GM19239 (cell line): ENCODE results near the gene PLCG2.

ENCODE experiments used
- DNase-seq: peaks from one replicate; pipeline ENCODE4 v3.0.0; 2011; ENCODE audit warnings: low spot score; ENCODE audit not compliant: insufficient read length
- FAIRE-seq: peaks from 2 replicates; lab custom pipeline; 2011; peaks lifted over from hg19 to GRCh38; lab: Jason Lieb, UNC

Gene PLCG2

DNA sequence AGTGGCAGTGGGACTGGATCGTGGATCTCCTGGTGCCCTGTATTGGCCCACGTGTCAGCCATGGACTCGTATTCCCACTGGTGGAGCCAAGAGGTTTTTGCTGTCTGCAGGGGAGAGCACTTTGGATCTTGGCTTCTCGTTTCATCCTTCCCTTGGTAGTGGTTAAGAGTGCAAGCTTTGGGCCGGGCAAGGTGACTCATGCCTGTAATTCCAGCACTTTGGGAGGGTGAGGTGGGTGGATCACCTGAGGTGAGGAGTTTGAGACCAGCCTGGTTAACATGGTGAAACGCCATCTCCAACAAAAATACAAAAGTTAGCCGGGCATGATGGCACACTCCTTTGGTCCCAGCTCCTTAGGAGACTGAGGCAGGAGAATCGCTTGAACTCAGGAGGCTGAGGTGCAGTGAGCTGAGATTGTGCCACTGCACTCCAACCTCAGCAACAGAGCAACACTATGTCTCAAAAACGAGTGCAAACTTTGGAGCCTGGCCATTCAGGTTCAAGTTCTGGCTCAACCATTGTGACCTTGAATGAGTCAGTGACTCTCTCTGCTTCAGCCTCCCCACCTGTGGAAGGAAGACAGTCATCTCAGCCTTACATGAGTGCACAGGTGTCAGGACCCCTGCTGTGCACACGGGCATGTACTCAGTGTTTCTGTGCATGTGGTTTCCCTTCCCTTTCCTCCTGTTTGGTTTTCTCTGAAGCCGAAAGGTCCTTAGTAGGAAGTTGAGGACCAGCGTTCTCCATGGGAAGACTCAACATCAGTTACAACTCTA, 57.4 kb downstream of the PLCG2 start:
- peak; percentile 99 for FAIRE-seq
- DNase-seq: no peak

DNA sequence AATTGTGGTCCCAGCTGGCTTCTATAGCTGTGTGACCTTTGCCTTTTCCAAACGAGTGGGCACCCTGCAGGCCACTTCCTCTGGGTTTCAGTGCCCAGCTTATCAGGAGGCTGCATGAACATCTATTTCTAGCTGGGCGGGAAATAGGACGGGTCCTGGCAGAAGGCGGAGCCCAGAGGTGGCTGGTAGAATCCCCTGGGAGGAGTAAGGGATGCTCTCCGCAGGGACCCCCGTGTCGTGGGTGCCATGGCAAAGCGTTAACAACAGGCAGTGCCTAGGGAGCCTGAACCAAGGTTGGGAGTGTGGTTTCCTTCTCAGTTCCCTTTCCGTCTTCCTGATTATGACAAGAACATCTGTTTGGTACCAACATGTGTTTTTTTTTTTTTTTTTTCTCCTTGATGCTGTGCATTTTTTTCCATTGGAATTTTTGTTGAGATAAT, 58.2 kb downstream of the PLCG2 start:
- FAIRE-seq (no peak), DNase-seq (no peak)

DNA sequence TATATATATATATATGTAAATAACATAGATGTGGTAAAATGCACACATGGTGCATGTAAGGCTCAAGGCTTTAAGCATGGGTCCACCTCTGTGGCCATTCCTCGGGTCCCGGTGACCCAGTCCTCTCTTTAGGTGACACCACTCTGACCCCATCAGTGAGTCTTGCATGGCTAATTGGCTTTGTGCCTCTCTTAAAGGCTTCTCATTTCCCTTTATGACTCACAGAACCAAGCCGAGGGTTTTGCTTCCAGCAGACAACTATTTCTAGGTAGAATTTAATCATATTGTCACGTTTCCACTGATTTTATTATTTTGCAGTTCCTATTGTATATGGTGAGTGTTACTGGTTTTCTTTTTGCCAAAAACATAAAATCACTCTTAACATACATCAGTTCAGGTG, 59.7 kb downstream of the PLCG2 start:
- DNase-seq (no peak), FAIRE-seq (peak; percentile 91)

DNA sequence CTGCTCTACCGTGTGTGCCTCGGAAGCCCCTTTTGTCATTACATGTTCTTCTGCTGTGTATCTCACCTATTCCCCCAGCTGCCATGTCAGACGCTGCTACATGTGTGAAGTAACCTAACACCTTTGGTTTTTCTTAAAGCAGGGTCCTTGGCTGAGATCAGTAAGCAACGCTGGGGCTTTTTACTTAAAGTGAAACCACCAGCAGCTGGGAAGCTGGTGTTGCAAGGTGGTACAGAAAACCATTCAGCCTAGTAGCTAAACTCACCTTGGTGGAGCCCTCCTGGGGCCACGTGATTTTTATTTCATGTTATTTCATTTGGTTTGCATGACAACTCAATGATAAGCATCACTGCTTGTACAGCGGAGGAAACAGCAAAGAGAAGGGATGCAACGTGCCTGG, 62.6 kb downstream of the PLCG2 start:
- DNase-seq (peak; percentile 37), FAIRE-seq (peak; percentile 96)

DNA sequence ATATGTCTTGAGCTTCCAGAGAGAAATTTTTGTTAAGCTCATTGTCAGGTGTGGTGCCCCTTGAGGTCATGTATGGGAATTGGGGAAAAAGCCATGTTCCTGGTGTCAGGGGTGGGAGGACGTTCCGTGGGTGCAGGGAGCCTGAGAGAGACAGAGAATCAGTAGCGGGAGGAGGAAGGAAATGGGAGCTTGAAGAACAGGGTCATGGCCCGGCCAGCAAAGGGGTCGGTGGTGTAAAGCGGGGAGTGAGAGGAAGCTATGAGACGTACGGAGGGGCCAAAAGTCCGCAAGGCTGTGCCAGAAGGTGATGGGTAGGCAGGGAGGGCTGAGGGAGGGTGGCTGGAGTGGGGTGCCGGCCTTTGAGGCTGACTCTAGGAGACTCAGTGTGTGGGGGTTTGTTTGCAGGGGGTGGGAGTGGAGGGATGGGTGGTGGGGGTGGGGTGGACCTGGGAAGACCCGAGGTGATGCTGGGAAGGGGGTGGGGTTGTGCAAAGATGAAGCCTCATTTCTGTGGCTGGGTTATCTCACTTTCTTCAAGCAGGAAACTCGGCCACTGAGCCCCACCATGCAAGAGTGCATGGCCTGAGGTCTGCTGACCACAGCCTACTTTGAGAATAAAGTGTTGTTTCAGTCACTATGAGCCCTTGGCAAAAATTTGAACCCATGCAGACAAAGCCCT, 63.6 kb downstream of the PLCG2 start:
- FAIRE-seq: peak; percentile 81

DNA sequence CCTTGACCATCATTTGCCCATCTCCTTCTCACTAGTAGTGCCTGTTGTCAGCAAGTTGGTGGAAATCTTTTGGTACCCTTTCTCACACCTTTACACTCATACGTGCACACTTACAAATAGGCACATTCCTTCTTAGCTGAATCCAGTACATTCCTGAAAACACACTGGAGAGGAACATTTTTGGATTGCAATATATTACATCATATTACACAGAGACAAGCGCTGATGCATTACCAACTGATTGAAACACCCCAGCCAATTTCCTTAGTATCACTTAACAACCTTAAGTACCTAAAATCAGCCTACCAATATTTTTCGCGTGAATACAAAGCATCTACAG, 64.1 kb downstream of the PLCG2 start:
- FAIRE-seq: no peak
- no peak for DNase-seq

More for the DNA sequence above, 63.6 kb downstream of the PLCG2 start:
- DNase-seq: no peak

DNA sequence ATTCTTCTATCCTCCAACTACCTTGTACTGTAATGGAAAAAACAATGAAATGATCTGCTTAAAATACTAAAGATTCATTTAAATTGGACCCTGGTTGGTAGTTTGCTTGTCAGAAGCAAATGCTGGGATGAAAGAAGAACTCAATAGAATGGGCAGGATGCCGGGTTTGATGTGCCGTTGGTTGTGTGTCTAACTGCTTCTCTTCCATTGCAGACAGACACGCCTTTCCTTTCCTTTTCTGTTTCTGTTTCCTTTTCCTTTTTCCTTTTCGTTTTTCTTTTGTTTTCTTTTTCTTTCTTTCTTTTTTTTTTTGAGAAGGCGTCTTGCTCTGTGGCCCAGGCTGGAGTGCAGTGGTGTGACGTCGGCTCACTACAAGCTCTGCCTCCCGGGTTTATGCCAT, 64.6 kb downstream of the PLCG2 start:
- no peak for FAIRE-seq
- no peak for DNase-seq

DNA sequence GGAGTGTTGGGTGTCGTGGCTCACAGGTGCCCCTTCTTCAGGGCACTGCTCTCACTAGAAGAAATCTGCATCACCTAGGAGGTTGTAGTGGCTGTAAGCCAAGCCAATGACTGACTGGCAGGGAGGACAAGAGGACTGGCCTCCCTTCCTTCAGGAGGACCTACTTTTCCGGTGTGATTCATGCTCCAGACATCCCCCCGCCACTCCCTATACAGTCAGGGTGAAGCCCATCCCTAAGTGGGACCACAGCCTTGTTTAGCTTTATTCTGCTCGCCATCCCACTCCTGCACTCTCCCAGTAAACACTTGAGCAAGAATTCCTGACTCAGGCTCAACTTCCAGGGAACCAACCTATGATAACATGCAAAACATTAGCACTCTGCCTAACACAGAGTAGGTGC, 67.0 kb downstream of the PLCG2 start:
- no peak for FAIRE-seq
- no peak for DNase-seq

DNA sequence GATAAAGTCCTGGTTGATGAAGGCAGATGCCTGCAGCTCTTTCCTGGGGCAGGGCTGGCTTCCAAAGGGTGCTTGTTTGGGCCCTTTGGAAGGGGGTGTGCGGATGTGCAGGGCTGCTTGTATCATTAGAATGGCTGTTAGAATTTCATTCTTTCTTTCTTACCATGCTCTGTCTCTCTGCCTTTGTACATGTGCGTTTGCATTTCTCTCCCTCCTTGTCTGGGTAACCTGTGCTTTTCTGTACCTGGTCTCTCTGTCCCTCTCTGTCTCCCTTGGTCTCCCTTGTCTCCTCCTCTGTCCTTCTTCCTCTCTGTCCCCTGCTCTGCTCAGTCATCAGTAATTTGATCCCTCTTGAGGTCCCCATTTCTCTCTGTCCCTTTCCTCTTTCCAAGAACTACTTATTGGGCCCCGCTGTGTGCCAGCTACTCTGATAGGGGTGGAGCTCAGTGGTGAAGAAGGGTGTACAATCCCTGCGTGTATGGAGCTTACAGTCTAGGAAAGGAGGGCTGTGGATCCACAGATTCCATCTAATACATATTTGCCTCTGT, 69.3 kb downstream of the PLCG2 start:
- FAIRE-seq (no peak), DNase-seq (no peak)

DNA sequence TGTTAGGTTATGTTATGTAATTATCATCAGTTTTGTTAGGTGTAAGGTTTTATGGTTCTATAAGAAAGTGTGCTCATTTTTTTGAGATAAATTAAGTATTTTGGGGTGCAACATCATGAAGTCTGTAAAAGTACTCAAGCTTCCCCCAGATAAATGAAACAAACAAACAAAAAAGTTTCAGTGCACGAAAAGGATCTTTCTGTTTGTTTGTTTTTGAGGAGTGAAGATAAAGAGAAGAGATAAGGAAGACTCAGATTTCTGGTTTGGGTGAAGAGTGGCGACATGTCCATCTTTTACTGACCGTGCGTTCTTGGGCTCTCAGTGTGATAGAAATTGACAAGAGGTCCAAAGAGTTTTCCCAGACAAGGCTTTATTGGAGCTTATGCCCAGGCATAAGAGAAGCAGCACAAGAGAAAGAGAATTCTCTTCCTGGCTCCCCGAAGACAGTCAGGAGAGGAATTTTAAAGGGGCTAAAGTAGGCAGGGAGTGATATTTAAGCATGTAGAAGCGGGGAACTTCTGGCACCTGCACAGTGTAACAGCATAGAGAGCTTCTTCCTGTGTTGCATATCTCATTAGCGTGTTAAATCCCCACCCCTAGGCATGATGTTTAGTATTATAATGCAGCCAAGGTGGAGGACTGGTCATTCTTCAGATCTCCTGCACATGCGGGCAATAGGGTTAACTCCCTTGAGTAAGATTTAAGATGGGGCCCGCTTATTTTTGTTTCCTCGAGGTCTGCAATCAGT, 71.3 kb downstream of the PLCG2 start:
- DNase-seq (no peak), FAIRE-seq (no peak)

DNA sequence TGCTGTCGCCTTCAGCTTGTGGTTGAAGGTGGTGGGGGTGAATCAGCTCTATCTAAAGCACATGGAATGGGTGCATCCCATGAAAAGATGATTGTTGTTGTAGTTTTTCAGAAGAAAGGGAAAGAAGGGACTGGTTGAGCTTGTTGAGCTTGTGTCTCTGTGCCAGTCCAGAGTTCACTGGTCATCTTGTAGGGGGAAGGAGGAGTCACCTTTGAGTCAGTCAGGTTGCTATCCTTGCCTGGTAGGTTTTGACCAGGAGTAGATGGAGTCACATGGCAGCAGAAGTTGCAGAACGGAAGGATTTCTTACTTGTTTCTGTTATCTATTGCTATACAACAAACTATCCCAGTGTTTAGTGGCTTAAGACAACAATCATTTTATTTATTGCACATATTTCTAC, 73.3 kb downstream of the PLCG2 start:
- FAIRE-seq: no peak
- no peak for DNase-seq

DNA sequence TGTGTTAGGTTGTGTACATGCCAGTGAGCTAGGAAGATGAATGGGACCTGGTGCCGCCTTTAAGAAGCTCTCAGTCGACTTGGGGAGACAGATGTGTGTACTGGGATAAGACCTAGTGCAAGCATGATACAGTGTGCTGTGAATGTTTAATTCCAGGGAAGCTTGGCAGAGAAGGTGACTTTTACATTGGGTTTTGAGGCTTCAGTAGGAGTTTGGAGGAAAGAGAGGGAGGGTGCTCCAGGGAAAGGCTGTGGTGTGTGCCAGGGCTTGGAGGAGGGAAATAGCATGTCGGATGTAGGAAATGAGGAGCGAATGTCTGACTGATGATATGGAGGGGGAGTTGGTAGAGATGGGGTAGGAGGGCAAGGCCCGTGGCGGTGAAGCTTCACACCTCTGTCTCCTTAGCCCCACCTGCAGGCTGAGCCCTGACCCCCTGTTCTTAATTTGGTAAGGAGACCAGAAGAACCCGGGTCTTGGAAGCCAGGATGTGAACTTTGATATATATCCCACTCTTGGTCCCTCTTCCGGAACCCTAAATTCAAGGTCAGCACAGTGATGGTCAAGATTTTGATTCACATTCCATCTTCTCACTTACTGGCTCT, 76.6 kb downstream of the PLCG2 start:
- FAIRE-seq: no peak

DNA sequence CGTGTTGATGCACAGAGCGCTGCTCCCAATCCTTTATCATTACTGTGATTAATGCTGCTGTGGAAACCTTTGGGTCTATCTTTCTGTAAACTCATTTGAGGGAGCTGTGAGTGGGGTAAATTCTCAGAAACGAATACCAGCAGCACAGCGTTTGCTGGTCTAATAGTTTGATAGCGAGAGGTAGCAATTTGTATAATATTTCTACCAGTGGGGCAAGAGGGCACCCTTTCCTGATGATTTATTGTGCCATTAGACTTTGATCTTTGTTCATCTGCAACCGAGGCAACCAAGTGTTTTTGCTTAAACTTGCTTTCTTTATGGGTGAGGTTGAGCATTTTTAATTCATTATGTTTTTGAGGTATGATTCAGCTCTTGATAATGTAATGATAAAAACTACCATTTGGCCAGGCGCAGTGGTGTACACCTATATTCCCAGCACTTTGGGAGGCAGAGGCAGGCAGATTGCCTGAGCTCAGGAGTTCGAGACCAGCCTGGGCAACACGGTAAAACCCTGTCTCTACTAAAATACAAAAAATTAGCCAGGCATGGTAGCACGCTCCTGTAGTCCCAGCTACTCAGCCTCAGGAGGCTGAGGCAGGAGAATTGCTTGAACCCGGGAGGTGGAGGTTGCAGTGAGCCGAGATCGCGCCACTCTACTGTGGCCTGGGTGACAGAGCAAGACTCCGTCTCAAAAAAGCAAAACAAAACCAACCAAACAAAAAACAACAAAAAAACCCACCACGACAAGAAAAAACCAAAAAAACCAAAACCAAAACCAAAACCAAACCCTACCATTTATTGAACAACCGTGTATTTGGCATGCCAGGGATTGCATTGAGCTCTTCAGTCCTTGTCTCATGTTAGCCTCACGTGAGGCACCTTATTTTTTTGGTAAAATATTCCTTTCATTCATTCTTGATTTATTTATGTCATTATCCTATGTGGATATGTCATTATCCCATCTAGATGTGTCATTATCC, 81.5 kb downstream of the PLCG2 start:
- peak; percentile 57 for FAIRE-seq
- no peak for DNase-seq

More for the DNA sequence above, 76.6 kb downstream of the PLCG2 start:
- no peak for DNase-seq

DNA sequence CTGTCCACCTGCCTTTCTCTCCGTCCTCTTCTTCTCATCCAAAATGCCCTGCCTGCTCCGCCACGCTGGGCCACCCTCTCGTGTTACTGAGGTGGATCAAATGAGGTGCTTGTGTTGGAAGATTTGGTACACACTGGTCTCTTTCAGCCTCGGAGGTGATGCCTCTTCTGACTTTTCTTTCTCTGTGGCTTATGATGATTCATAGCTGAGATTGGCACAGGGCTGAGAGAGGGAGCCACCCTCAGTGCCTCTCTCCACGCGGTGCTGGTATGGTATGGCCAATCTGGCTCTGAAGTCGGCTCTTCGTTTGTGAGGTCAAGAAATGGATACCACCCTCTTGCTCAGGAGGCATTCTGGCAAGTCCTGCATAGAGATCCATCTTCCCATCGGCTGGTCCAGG, 82.4 kb downstream of the PLCG2 start:
- FAIRE-seq (no peak), DNase-seq (no peak)

DNA sequence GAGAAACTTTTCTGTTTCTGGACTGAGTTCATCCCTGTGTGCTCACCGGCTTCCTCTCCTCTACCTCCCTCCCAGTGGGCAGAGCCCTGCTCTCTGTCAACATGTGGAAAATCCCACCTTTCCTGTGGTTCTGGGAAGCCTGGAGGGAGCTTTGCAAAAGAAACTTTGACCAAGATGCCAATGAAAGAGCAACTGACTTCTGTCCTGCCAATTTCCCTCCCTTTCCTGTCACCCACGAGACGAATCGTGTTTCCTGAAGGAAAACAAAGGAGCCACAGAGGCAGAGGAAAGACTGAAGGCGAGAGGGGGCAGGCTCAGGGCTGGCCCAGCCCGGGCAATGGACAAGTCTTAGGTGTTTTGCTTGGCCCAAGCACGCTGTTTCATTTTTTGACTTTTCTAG, 82.8 kb downstream of the PLCG2 start:
- no peak for FAIRE-seq

DNA sequence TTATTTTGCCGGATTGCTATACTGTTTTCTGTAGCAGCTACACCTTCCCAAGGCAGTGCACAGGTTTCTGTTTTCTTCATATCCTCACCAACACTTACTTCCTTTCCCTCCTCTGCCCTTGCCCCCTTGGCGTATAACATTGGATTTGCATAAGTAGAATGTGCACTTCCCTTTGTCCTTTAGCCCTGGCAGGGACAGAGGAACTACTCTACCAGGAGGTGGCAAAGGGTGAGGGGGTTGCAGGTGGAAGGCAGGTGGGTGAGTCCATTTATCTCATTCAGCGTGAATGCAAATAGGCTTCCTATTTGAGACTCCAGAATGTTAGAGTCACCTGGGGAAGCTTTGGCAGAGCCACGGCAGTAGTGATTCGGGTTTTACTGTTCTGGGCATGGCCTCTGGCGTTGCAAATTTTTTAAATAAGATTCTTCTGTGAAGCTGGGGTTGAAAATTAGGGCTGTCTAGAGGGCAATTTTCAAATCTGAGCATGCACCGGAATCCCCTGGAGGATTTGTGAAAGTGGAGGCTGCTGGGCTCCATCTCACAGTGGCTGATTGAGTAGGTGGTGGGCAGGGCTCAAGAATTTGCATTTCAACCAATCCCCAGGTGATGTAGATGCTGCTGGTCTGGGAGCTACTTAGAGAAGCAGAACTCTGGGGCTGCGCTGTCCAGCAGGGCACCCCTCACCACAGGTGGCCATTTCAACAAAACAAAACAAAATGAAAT, 84.7 kb downstream of the PLCG2 start:
- FAIRE-seq (peak; percentile 94), DNase-seq (peak; percentile 51)

More for the DNA sequence above, 82.8 kb downstream of the PLCG2 start:
- no peak for DNase-seq

DNA sequence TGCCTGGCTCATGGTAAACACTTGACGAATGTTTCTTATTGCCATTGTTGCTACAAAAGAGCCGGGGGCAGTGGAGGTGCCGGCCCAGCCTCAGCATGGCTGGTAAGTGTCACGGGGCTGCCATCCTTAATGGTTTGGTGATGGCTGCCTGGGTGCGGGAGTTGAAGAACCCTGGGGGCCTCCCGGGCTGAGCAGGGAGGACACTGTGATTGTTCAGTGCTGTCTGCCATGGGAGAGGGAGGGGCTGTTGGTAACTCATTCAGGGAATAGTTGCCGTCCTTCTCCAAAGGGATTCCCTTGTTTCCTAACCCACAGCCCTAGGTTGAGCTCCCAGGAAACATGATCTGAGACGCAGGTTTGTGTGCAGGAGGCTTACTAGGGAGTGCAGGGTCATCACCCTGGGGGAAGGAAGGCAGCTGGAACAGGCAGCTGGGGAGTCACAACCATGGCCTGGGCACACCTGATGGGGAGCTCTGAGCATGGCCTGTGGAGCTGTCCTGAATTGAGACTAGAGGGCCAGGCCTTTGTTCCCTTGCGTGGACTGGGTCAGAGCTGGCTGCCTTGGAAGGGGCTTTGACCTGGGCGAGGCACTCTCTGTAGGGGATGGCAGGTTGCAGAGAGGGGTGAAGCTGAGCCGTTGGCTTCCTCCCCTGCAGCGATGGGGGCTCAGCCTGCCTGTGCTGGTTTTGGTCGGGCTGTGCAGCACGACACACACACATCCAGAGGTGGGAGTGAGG, 85.7 kb downstream of the PLCG2 start:
- FAIRE-seq (no peak), DNase-seq (no peak)

DNA sequence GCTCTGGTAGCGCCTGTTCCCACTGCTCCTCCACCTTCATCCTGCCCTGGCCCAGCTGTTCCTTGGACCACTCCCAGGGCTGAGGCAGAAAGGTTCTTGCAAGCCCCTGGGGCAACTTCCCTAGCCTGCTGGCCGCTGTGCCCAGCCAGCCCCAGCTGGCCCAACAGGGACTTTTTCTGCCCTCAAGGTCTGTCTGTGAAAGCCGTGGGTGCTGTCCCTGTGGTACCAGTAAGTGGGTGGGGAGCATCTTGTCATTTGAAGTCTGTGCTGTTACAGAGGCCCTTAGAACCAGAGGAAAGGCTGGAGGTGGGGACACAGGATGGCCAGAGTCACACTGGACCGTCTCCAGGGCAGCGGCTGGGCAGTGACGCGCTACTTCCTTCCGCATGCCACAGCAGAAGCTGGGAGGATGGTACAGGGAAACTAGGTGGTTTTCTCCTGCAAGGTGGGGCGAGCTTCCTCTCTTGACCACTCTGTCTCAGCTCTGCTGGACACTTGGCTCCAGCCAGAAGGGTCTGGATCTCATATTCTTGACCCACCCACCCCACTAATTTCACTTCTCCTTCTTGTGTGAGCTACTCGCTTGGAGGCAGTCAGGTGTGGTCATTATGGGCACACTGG, 87.8 kb downstream of the PLCG2 start:
- FAIRE-seq: no peak
- no peak for DNase-seq
